Measurements from ENCODE around the gene C9orf78.
"Not testable (repeated sequence)": the region's sequence is repeated elsewhere in the genome, so short reads cannot be mapped to it uniquely, and the experiment has no call there.

Gene C9orf78

DNA sequence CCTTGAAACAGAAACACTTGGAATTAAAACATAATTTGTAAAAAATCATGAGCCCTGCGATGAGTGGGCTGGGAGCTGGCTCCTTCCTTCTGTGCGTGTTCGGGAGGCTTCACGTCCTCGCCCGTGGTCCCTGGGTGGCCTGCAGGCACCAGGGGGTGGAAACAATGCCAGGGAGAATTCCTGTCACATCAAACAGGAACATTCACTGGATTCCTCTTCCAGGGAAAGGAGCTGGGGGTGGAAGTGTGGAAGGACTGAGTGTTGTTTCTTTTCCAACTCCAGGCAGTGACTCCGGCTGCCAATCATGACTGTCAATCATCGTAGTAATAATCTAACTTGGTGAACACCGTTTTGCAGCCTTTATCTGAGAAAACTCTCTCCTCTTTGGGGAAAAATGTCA, 21.4 kb downstream of the C9orf78 start:
- DNase-seq (ENCODE audit: low read depth in 4 of 4, low spot score in 1 of 4) = no peak

DNA sequence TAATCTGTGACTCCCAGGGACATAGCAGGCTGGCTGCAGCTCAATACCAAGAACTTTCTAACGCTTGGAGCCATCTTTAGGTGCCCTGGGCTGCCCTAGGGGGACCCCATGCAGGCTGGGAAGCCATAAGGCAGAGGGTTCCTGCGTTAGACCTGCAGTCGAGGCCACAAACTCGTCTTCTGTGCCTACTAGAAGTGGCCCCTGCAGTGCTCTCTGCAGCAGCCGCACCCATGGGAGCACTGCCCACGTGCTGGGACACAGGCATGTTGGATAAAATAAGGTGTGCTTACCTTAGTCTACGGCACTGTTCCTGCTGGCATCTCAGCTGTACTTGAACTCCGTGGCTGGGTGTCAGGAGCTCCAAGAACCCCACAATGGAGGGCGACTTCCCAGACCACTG, 22.7 kb downstream of the C9orf78 start:
- no peak for DNase-seq (ENCODE audit: low read depth in 4 of 4, low spot score in 1 of 4)

- DNase-seq (ENCODE audit: low read depth in 4 of 4, low spot score in 1 of 4) = no peak
These were observed 23.1 kb downstream of the C9orf78 start for GRCh38 chr9:129811967-129812363.

GRCh38 chr9:129810788-129811187, 24.3 kb downstream of the C9orf78 start:
- DNase-seq (ENCODE audit: low read depth in 4 of 4, low spot score in 1 of 4) = no peak

GRCh38 chr9:129810116-129810515, 25.0 kb downstream of the C9orf78 start:
- no peak for DNase-seq (ENCODE audit: low read depth in 4 of 4, low spot score in 1 of 4)

GRCh38 chr9:129809346-129809745, 25.7 kb downstream of the C9orf78 start:
- no peak for DNase-seq (ENCODE audit: low read depth in 4 of 4, low spot score in 1 of 4)

DNA sequence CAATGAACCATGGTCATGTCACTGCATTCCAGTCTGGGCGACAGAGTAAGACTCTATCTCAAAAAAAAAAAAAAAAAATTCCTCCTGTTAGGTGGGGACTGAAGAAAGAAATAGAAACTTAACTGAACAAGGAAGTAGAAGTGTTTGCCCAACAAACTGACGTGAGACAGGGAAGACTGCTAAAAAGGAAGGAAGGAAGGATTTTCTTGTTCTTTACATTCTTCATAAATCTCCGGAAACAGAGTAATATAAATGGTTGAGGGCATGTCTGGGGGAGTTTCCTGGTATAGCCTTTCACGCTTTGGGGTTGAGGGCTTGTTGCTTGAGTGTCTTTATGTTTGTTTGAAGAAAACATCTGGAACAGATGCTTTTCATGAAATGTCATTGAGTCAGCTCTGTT, 29.0 kb downstream of the C9orf78 start:
- no peak for DNase-seq (ENCODE audit: low read depth in 4 of 4, low spot score in 1 of 4)

GRCh38 chr9:129803676-129804060, 31.4 kb downstream of the C9orf78 start:
- DNase-seq (ENCODE audit: low read depth in 4 of 4, low spot score in 1 of 4) = no peak

- peak; percentile 85 to 92 (median 88) for DNase-seq (ENCODE audit: low read depth in 4 of 4, low spot score in 1 of 4)
These were observed 32.0 kb downstream of the C9orf78 start, which contains the start of gene TOR1B for GRCh38 chr9:129802833-129803675. Gene TOR1B, plus strand, starts transcription at chr9:129803184. Its CDS starts 29 bp downstream, at chr9:129803213.

GRCh38 chr9:129801504-129801903, 33.6 kb downstream of the C9orf78 start:
- DNase-seq (ENCODE audit: low read depth in 4 of 4, low spot score in 1 of 4) = no peak

DNA sequence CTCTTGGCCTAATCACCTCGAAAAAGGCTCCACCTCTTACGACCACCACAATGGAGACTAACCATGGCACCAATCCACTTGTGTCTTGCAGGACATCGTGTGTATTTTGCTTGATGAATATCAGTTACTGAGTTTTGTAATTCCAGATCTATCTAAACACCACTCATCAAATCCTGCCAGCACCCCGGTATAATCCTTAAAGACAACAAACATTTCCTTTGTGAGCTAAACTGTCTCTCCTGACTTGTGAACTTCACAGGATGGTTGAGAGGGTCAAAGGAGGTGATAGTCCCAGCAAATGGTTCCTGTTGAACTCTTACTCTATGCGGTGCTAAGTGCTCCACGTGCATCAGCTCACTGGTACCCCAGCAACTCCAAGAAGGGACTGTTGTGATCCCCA, 36.1 kb downstream of the C9orf78 start:
- DNase-seq (ENCODE audit: low read depth in 4 of 4, low spot score in 1 of 4) = no peak

- DNase-seq (ENCODE audit: low read depth in 4 of 4, low spot score in 1 of 4) = not testable (repeated sequence)
These were observed 39.0 kb downstream of the C9orf78 start for GRCh38 chr9:129796029-129796428.

- DNase-seq (ENCODE audit: low read depth in 4 of 4, low spot score in 1 of 4) = no peak
These were observed 40.5 kb downstream of the C9orf78 start for GRCh38 chr9:129794549-129794948.

DNA sequence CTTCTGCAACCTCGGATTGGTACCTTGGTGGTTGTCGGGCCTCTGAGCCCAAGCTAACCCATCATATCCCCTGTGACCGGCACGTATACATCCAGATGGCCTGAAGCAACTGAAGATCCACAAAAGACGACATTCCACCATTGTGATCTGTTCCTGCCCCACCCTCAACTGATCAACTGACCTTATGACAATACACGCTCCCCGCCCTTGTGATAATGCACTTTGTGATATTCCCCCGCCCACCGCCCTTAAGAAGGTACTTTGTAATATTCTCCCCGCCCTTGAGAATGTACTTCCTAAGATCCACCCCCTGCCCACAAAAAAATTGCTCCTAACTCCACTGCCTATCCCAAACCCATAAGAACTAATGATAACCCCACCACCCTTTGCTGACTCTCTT, 48.6 kb downstream of the C9orf78 start:
- no peak for DNase-seq (ENCODE audit: low read depth in 4 of 4, low spot score in 1 of 4)

- DNase-seq (ENCODE audit: low read depth in 4 of 4, low spot score in 1 of 4) = no peak
These were observed 49.2 kb downstream of the C9orf78 start for GRCh38 chr9:129785866-129786265.

GRCh38 chr9:129784970-129785369, 50.1 kb downstream of the C9orf78 start:
- not testable (repeated sequence) for DNase-seq (ENCODE audit: low read depth in 4 of 4, low spot score in 1 of 4)

DNA sequence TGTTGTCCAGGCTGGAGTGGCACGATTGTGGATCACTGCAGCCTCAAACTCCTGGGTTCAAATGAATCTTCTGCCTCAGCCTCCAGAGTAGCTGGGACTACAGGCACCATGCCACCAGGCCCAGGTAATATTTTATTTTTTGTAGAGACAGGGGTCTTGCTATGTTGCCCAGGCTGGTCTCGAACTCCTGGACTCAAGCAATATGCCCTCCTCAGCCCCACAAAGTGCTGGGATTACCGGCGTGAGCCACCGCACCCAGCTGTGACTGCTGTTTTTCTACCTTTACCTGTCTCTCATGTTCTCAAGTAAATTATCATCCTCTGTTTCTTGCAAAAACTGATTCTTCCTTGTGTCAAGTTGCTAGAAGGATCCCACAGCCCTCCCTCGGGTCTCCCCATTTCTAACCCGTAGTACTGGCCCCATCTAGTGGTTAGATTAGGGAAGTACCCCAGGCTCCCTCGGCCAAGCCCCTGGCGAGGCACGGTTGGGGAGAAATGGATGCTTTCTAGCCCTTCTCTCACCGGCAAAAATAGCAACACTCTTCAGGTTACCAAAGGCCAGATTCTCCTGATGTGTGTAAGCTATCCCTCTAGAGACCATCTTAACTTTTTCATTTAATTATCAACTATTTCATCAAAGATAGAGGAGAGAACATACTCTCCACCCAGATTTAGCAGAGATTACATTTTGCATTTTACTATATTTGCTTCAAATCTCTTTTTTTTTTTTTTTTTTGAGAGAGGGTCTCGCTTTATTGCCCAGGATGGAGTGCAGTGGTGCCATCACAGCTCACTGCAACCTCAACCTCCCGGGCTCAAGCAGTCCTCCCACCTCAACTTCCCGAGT, 51.3 kb downstream of the C9orf78 start:
- DNase-seq (ENCODE audit: low read depth in 4 of 4, low spot score in 1 of 4) = peak; percentile 52 to 59 (median 58)

- no peak for DNase-seq (ENCODE audit: low read depth in 4 of 4, low spot score in 1 of 4)
These were observed 53.1 kb downstream of the C9orf78 start for GRCh38 chr9:129781981-129782380.

- no peak for DNase-seq (ENCODE audit: low read depth in 4 of 4, low spot score in 1 of 4)
These were observed 53.9 kb downstream of the C9orf78 start for GRCh38 chr9:129781131-129781530.

GRCh38 chr9:129779560-129780190, 55.4 kb downstream of the C9orf78 start:
- no peak for DNase-seq (ENCODE audit: low read depth in 4 of 4, low spot score in 1 of 4)

- no peak for DNase-seq (ENCODE audit: low read depth in 4 of 4, low spot score in 1 of 4)
These were observed 56.6 kb downstream of the C9orf78 start for GRCh38 chr9:129778469-129778868.

DNA sequence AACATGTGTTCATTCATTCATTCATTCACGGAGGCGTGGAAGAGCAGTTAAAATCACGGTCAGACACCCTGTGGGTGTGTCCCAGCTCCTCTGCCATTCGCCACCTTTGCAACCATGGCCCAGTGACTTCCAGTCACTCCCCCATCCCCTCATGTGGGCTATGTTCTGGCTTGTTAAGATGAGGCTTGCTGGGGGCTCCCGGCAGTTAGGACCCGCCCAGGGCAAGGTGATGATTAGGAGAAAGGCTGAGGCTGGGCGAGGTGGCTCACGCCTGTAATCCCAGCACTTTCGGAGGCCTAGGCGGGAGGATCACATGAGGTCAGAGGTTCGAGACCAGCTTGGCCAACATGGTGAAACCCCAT, 57.3 kb downstream of the C9orf78 start:
- DNase-seq (ENCODE audit: low read depth in 4 of 4, low spot score in 1 of 4) = no peak
